Heart left ventricle (tissue), 16 donors: ENCODE measurements around the gene SMIM21. TPM values are rescaled to one million over a fixed set of nuclear protein-coding genes. Genes with fewer than 3 reads are reported as not detected.

Experiments
- ATAC-seq, 4 donors: fragments of 200-7000 bp; cut with Tn5 transposase; one replicate each; pipeline ENCODE4 v1.9.1; 2020 to 2022; ENCODE audit warnings: moderate library complexity in 4 of 4, mild to moderate bottlenecking in 3 of 4, moderate number of reproducible peaks in 1 of 4
- DNase-seq, 5 donors: peaks; one replicate each; pipeline ENCODE4 v3.0.0-alpha.2; 2020
- H3K27ac ChIP-seq, 12 donors: fragments of 200-600 bp; sonication (generic) in 4 of 12; one replicate each; pipeline versions ENCODE4 v1.5.0 to v1.8.0; 2016 to 2022; ENCODE audit warnings: mild to moderate bottlenecking in 2 of 12
- H3K27me3 ChIP-seq, 9 donors: fragments of 200-600 bp; sonication (generic) in 2 of 9; one replicate each; pipeline versions ENCODE4 v1.5.1 to v1.8.0; 2016 to 2022; ENCODE audit warnings: mild to moderate bottlenecking in 3 of 9
- H3K36me3 ChIP-seq, 9 donors: fragments of 200-600 bp; sonication (generic) in 2 of 9; one replicate each; pipeline versions ENCODE4 v1.5.0 to v1.8.0; 2018 to 2022; ENCODE audit warnings: mild to moderate bottlenecking in 2 of 9
- H3K4me1 ChIP-seq, 12 donors: fragments of 200-600 bp; sonication (generic) in 4 of 12; one replicate each; pipeline versions ENCODE4 v1.5.0 to v1.8.0; 2016 to 2022; ENCODE audit warnings: mild to moderate bottlenecking in 3 of 12
- H3K4me3 ChIP-seq, 12 donors: fragments of 200-600 bp; sonication (generic) in 4 of 12; one replicate each; pipeline versions ENCODE4 v1.5.0 to v1.8.0; 2017 to 2022; ENCODE audit warnings: mild to moderate bottlenecking in 9 of 12, moderate library complexity in 4 of 12
- H3K9me3 ChIP-seq, 12 donors: fragments of 200-600 bp; sonication (generic) in 4 of 12; one replicate each; pipeline versions ENCODE4 v1.5.0 to v1.8.0; 2016 to 2022; ENCODE audit warnings: mild to moderate bottlenecking in 1 of 12
- POLR2A ChIP-seq, 2 donors: fragments of 450-650 bp; IDR thresholded peaks; one replicate each; pipeline ENCODE4 v1.6.1; 2017; ENCODE audit warnings: antibody characterized with exemption in 2 of 2, mild to moderate bottlenecking in 2 of 2, moderate library complexity in 2 of 2
- WGBS, 4 donors: extraction: QIAGEN DNeasy Blood & Tissue Kit in 2 of 4; methylation state at CpG; one replicate each; pipeline versions ENCODE4 v1.1.5 to v1.1.7; 2013 to 2018; 5-methylcytosine and 5-hydroxymethylcytosine counted together
- intact Hi-C, 10 donors: fragments of 100-400 bp; cut with DNase I; formaldehyde crosslinking; loops; one replicate each; pipeline versions ENCODE4 v1.11.1 to v1.14.2; 2022
- polyA plus RNA-seq, 2 donors: library from polyadenylated mRNA; stranded (reverse); fragments of 200-250 nt; gene quantifications; one replicate each; pipeline ENCODE4 v1.2.3, GENCODE V29; 2013
- total RNA-seq, 9 donors: library from RNA; depleted of rRNA in 2 of 9; stranded (reverse); fragments of >200 nt in 2 of 9; fragmentation: NEBNext Ultra II Directional in 3 of 9; extraction: Animal tissue kit (Norgen Biotek cat#: 25700) in 3 of 9; gene quantifications; one replicate each; pipeline versions ENCODE4 v1.1.0 to v1.2.4, GENCODE V29; 2016 to 2023
- TF ChIP-seq, protein P1 (sequence below), 12 donors: fragments of 200-600 bp; sonication (generic) in 4 of 12; IDR thresholded peaks; one replicate each; pipeline versions ENCODE4 v1.5.0 to v1.8.0; 2018 to 2022; ENCODE audit warnings: antibody characterized with exemption in 12 of 12, mild to moderate bottlenecking in 5 of 12
- donor health status: ischemic (EF 13 %, LVEDD 7.1; RV severe dilation, severe dysfunction).
- donor health status: healthy with polysubstance abuse.
- donor health status: DM: no; HTN: yes; CAD: no.
- donor health status: DM: no; HTN: no; CAD: no.
- donor health status: ischemic (EF 25% LVEDD 6.9; RV normal size, moderate dysfunction).
- donor health status: ischemic (EF 25% LVEDD 5.7; RV mildly dilated, moderate dysfunction).
- donor health status: healthy.
- donor health status: DM: yes; HTN: yes; CAD: no.
- donor health status: ischemic (EF 35%, LVEDD 5.7; RV mildly dilated, moderate dysfunction).
- donor health status: nonischemic (EF 11% LVEDD 7.7; RV severe dilation, severe dysfunction).
- donor health status: DM: yes; HTN: yes; CAD: no.
- donor health status: PGD.
- donor health status: ischemic (EF 29% LVEDD 5.4; RV normal size, mild dysfunction).
- donor health status: nonischemic (EF 23%, LVEDD 6.1; RV moderate dilation, normal function).

The SMIM21 gene
- total and polyA plus RNA-seq, 11 donors, result not detected

DNA sequence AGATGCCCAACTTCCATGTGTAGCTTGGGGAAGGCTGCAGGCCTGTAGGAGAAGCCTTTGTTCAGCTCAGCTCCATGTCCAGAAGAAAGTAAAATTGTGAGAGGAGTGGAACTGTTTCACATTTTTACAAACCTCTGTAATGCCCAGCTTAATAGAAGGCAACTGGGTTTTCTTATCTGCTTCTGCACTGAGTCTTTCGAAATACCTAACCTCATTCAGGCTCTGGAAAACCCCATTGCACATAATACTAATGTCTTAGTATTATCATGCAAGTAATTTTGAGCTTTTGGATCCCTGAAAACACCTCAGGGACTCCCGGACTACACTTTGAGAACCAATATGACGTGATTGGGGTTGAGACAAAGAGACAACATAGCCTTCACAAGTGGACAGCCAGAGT is 5.8 kb downstream of the SMIM21 start:
- Histone ChIP-seq H3K9me3 (peaks cover 0 to 10% (median 0%) of the 10 kb centered on the region in 12 donors), H3K4me1 (no peaks in the 10 kb centered on the region), H3K27me3 (no peaks in the 10 kb centered on the region), H3K36me3 (no peaks in the 10 kb centered on the region), H3K4me3 (no peak overlapping the region), H3K27ac (no peak overlapping the region)
- DNase-seq (no peak), ATAC-seq (no peak)
- TF ChIP-seq, protein P1, sequence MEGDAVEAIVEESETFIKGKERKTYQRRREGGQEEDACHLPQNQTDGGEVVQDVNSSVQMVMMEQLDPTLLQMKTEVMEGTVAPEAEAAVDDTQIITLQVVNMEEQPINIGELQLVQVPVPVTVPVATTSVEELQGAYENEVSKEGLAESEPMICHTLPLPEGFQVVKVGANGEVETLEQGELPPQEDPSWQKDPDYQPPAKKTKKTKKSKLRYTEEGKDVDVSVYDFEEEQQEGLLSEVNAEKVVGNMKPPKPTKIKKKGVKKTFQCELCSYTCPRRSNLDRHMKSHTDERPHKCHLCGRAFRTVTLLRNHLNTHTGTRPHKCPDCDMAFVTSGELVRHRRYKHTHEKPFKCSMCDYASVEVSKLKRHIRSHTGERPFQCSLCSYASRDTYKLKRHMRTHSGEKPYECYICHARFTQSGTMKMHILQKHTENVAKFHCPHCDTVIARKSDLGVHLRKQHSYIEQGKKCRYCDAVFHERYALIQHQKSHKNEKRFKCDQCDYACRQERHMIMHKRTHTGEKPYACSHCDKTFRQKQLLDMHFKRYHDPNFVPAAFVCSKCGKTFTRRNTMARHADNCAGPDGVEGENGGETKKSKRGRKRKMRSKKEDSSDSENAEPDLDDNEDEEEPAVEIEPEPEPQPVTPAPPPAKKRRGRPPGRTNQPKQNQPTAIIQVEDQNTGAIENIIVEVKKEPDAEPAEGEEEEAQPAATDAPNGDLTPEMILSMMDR (IDR thresholded peaks at IDR 0.05), result no peak
- TF ChIP-seq POLR2A (IDR thresholded peaks at IDR 0.05), result no peak
- intact Hi-C loops, result no loop called here
- 96 to 100% (median 97%) methylated on average over 3 of the region's 3 CpGs for WGBS, 4 donors

GRCh38 chr18:75418293-75419005 is 9.1 kb downstream of the SMIM21 start:
- DNase-seq (no peak), ATAC-seq (no peak)
- no peak for TF ChIP-seq POLR2A (IDR thresholded peaks at IDR 0.05)
- TF ChIP-seq, protein P1 (IDR thresholded peaks at IDR 0.05), result no peak
- no peak overlapping the region for H3K27ac ChIP-seq
- no peak overlapping the region for H3K4me3 ChIP-seq
- intact Hi-C loops, result loop anchor here in 1 of 10 donors (10.0 kb wide), 1 partner anchor 56 kb away; no protein-coding TSS in a partner anchor
- H3K27me3 ChIP-seq, result no peaks in the 10 kb centered on the region
- peaks cover 0 to 10% (median 0%) of the 10 kb centered on the region in 12 donors for H3K9me3 ChIP-seq
- H3K4me1 ChIP-seq, result no peaks in the 10 kb centered on the region
- no peaks in the 10 kb centered on the region for H3K36me3 ChIP-seq
- WGBS, 4 donors, result 64 to 78% (median 68%) methylated on average over 10 of the region's 10 CpGs

DNA sequence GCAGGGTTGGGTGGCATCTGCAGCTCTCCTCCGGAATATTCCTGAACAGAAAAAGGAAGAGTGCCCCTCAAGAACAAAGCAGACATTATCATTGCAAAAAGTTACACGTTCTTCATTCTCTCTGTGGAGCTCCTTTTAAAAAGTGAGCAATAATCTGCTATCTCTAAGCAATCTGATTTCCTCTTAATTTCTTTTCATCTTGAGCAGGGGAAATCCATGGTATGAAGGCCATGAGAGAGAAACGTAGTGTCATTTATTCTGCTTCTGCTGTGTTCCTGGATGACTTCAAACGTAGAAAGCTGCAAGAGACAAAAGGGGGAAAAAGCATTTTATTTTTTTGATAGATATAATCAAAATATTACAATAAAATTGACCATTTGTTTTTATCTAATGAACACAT is 16.9 kb downstream of the SMIM21 start:
- WGBS, 4 donors, result 64 to 82% (median 71%) methylated on average over 4 of the region's 4 CpGs
- H3K27ac ChIP-seq, result no peak overlapping the region
- H3K4me3 ChIP-seq, result no peak overlapping the region
- no peak for ATAC-seq
- no peaks in the 10 kb centered on the region for H3K27me3 ChIP-seq
- no peaks in the 10 kb centered on the region for H3K9me3 ChIP-seq
- no peaks in the 10 kb centered on the region for H3K4me1 ChIP-seq
- no peaks in the 10 kb centered on the region for H3K36me3 ChIP-seq
- no peak for DNase-seq
- TF ChIP-seq, protein P1 (IDR thresholded peaks at IDR 0.05), result no peak
- TF ChIP-seq POLR2A (IDR thresholded peaks at IDR 0.05), result no peak
- intact Hi-C loops, result loop anchor here in 1 of 10 donors (10.0 kb wide), 1 partner anchor 64 kb away; no protein-coding TSS in a partner anchor

DNA sequence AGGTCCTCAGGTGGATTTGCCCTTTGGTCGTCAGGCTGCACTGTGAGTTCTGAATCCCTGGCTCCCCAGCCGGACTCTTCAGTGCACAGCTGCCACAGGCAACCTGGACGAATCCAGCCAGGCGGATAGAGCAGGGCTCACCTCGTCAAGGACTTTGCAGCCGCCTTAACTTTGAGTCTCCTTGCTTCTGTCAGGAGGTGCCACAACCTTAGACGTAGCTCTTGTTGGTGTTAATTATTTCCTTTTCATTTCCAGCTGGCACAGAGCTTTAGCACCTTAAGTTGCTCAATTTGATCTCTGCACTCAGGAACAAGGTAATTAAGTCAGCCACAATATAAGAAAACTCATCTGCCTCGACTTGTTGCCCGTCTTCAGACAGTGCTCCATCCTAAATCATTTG is 17.7 kb downstream of the SMIM21 start:
- intact Hi-C loops, result loop anchor here in 1 of 10 donors (10.0 kb wide), 1 partner anchor 65 kb away; no protein-coding TSS in a partner anchor
- 87 to 93% (median 91%) methylated on average over 9 of the region's 9 CpGs for WGBS, 4 donors

More for the DNA sequence above, 17.7 kb downstream of the SMIM21 start:
- DNase-seq, result no peak
- Histone ChIP-seq H3K36me3 (no peaks in the 10 kb centered on the region), H3K4me1 (no peaks in the 10 kb centered on the region), H3K9me3 (no peaks in the 10 kb centered on the region), H3K4me3 (no peak overlapping the region), H3K27ac (no peak overlapping the region), H3K27me3 (no peaks in the 10 kb centered on the region)
- TF ChIP-seq, protein P1 (IDR thresholded peaks at IDR 0.05), result no peak
- TF ChIP-seq POLR2A (IDR thresholded peaks at IDR 0.05), result no peak
- ATAC-seq, result no peak
